Measurements from ENCODE around the gene FAM89B.

DNA sequence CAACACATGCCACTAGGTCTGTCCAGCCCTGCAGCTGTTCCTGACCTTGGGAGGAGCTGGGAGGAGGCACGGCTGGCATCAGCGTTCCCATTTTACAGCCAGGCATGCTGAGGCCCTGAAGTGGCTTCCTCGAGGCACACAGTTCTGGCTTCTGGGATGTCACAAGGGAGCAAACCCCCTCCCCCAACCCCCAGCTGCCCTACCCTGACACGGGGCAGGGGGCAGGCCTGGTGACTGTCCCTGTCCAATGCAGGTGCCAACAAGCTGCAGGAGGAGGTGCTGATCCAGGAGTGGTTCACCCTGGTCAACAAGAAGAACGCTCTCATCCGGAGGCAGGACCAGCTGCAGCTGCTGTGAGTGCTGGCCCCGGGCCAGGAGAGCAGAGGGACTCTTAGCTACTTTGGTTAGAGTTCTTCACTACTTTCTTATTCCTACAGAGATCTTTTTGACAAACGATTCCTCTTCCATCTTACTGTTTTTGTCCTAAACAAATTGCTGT lies 18.0 kb downstream of the FAM89B start:
- no peak for TF ChIP-seq SP1 (IDR thresholded peaks at IDR 0.05)
- TF ChIP-seq TARDBP (IDR thresholded peaks at IDR 0.05): no peak
- TF ChIP-seq BHLHE40 (IDR thresholded peaks at IDR 0.05; ENCODE audit: borderline replicate concordance): no peak
- TF ChIP-seq NFRKB (IDR thresholded peaks at IDR 0.05): no peak
- TF ChIP-seq LEF1 (IDR thresholded peaks at IDR 0.05; ENCODE audit: borderline replicate concordance): no peak
- TF ChIP-seq FOXM1 (IDR thresholded peaks at IDR 0.05; ENCODE audit: borderline replicate concordance): no peak
